Esophagus squamous epithelium (tissue), 5 donors: ENCODE results near the gene LRRC8C. TPM values are rescaled to one million over a fixed set of nuclear protein-coding genes. Genes with fewer than 3 reads are reported as not detected.

Experiments
- DNase-seq: peaks from one replicate; lab custom pipeline; 2025; lab: John Stamatoyannopoulos, UW
- H3K27ac ChIP-seq, 4 donors: fragments of 200-600 bp; sonication (generic); one replicate each; pipeline ENCODE4 v1.5.1; 2016 to 2019; ENCODE audit warnings: mild to moderate bottlenecking in 1 of 4
- H3K27me3 ChIP-seq, 4 donors: fragments of 200-600 bp; sonication (generic); 1 replicate in 3 of 4; 2 replicates in 1 of 4; pipeline versions ENCODE4 v1.5.1 to v1.6.0; 2017 to 2021; ENCODE audit warnings: antibody characterized with exemption in 1 of 4
- H3K36me3 ChIP-seq, 3 donors: fragments of 200-600 bp; sonication (generic); one replicate each; pipeline ENCODE4 v1.5.1; 2016 to 2019
- H3K4me1 ChIP-seq, 3 donors: fragments of 200-600 bp; sonication (generic); one replicate each; pipeline ENCODE4 v1.5.1; 2017 to 2019
- H3K4me3 ChIP-seq, 4 donors: fragments of 200-600 bp; sonication (generic); 1 replicate in 3 of 4; 2 replicates in 1 of 4; pipeline ENCODE4 v1.5.1; 2016 to 2019; ENCODE audit warnings: mild to moderate bottlenecking in 2 of 4, moderate library complexity in 1 of 4
- H3K9me3 ChIP-seq, 3 donors: fragments of 200-600 bp; sonication (generic); one replicate each; pipeline ENCODE4 v1.5.1; 2016 to 2019
- POLR2A ChIP-seq, 4 donors: fragments of 450-650 bp; IDR thresholded peaks; one replicate each; pipeline ENCODE4 v1.6.1; 2017; ENCODE audit warnings: antibody characterized with exemption in 4 of 4, mild to moderate bottlenecking in 4 of 4, moderate library complexity in 3 of 4
- WGBS, 2 donors: methylation state at CpG; one replicate each; pipeline ENCODE4 v1.1.5; 2018; 5-methylcytosine and 5-hydroxymethylcytosine counted together
- intact Hi-C: fragments of 100-400 bp; cut with DNase I; formaldehyde crosslinking; loops from one replicate; pipeline ENCODE4 v1.15.0; 2022
- small RNA-seq, 4 donors: library from RNA; depleted of rRNA; stranded (forward); fragments of <200 nt; gene quantifications; one replicate each; pipeline ENCODE3, GENCODE V24; 2016
- total RNA-seq, 4 donors: library from RNA; depleted of rRNA; stranded (reverse); fragments of >200 nt; gene quantifications; one replicate each; pipeline ENCODE4 v1.1.0, GENCODE V29; 2016
- TF ChIP-seq, protein P1 (sequence below), 6 experiments: fragments of 450-650 bp in 4 of 6; fragments of 200-600 bp in 2 of 6; sonication (generic) in 2 of 6; IDR thresholded peaks; one replicate each; pipeline ENCODE4 v1.5.1; 2016 to 2019; ENCODE audit warnings: antibody characterized with exemption in 6 of 6, mild to moderate bottlenecking in 4 of 6, moderate library complexity in 4 of 6
- donor health status: DM: yes; HTN: yes; CAD: no.

LRRC8C gene
- total RNA-seq, 4 donors from 2014 or later = 1.4 to 5.0 (median 3.2) TPM

DNA sequence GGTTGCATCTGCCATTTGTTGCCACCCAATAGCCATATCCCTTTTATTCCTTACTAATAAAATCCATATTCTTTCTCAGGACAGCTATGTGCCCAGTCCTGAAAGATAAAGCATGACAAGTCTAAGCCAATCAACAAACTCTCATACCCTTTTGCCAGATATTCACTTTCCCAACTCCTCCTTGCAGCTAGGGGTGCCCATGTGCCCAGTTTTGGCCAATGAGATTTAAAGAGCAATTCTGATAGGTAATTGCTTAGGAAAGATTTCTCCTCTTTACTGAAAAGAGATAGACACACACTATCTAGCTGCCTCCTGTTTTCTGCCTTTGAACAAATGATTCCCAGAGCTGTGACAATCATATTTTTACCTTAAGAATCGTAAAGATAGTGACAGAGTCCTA is 132.9 kb downstream of the LRRC8C start:
- Histone ChIP-seq H3K4me3 (no peak overlapping the region), H3K4me1 (peaks cover 6 to 21% (median 7%) of the 10 kb centered on the region in 3 donors), H3K9me3 (no peaks in the 10 kb centered on the region), H3K27me3 (no peaks in the 10 kb centered on the region), H3K36me3 (no peaks in the 10 kb centered on the region), H3K27ac (no peak overlapping the region)
- 78 to 90% methylated on average over 1 of the region's 1 CpG for WGBS, 2 donors
- intact Hi-C loops = no loop called here
- no peak for DNase-seq
- TF ChIP-seq, protein P1, sequence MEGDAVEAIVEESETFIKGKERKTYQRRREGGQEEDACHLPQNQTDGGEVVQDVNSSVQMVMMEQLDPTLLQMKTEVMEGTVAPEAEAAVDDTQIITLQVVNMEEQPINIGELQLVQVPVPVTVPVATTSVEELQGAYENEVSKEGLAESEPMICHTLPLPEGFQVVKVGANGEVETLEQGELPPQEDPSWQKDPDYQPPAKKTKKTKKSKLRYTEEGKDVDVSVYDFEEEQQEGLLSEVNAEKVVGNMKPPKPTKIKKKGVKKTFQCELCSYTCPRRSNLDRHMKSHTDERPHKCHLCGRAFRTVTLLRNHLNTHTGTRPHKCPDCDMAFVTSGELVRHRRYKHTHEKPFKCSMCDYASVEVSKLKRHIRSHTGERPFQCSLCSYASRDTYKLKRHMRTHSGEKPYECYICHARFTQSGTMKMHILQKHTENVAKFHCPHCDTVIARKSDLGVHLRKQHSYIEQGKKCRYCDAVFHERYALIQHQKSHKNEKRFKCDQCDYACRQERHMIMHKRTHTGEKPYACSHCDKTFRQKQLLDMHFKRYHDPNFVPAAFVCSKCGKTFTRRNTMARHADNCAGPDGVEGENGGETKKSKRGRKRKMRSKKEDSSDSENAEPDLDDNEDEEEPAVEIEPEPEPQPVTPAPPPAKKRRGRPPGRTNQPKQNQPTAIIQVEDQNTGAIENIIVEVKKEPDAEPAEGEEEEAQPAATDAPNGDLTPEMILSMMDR (IDR thresholded peaks at IDR 0.05) = no peak
- no peak for TF ChIP-seq POLR2A (IDR thresholded peaks at IDR 0.05)

DNA sequence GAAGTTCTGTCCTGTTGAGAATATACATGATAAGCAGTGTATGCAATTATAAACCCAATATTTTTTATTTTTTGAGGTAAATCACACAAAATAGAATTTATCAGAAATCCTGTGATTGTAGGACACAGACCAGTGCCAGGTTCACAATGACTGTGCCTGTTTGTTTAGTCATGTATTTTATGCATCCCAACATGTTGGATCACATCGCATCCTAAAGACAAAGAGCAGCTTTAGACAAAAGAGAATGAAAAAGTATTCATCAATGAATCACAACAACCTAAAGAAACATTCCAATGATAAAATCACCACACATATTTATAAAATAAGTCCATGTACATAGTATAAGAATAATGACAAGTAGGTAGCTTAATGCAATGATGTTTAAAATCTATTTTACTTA is 134.7 kb downstream of the LRRC8C start:
- H3K4me3 ChIP-seq = no peak overlapping the region
- H3K9me3 ChIP-seq = no peaks in the 10 kb centered on the region
- intact Hi-C loops = no loop called here
- H3K27ac ChIP-seq = no peak overlapping the region
- H3K36me3 ChIP-seq = no peaks in the 10 kb centered on the region
- WGBS, 2 donors = 43 to 68% methylated on average over 1 of the region's 1 CpG
- TF ChIP-seq, protein P1 (IDR thresholded peaks at IDR 0.05) = no peak
- H3K27me3 ChIP-seq = no peaks in the 10 kb centered on the region
- DNase-seq = no peak
- peaks cover under 1 to 16% (median 3%) of the 10 kb centered on the region in 3 donors for H3K4me1 ChIP-seq

Small RNAs within 50 kb of the gene (small RNA-seq; reads per million reads assigned to genes)
- gene AC093423.1 = 0 reads per million in 4 donors

Other genes starting within 250 kb of the LRRC8C start
- gene LRRC8B, start 108.3 kb upstream of the LRRC8C start, total RNA-seq = 10 to 100 TPM in 1 of 4 donors, 1 to 10 TPM in 3; 8.7 to 19.5 (median 9.2) TPM
- 10 to 100 TPM in 3 of 4 donors, 1 to 10 TPM in 1; 8.7 to 19.1 (median 10.9) TPM for gene LRRC8D, start 187.9 kb downstream of the LRRC8C start, total RNA-seq